Naive B cell (primary cell): ENCODE data around the gene PICK1. TPM values are rescaled to one million over a fixed set of nuclear protein-coding genes. Genes with fewer than 3 reads are reported as not detected.
"Not testable (repeated sequence)": the region's sequence is repeated elsewhere in the genome, so short reads cannot be mapped to it uniquely, and the experiment has no call there.

Experiments used
- ATAC-seq, 2 donors: fragments of 150-1000 bp; cut with Tn5 transposase; 2 replicates each; pipeline ENCODE4 v1.10.0; 2021; ENCODE audit warnings: low read depth in 2 of 2, mild to moderate bottlenecking in 2 of 2, moderate library complexity in 2 of 2
- DNase-seq: peaks from one replicate; pipeline ENCODE4 v3.0.0; 2022
- H3K27ac Mint-ChIP-seq, 6 donors: one replicate each; pipeline ENCODE4 v1.8.0; 2020 to 2022; ENCODE audit warnings: mild to moderate bottlenecking in 6 of 6, mixed read lengths in 6 of 6, moderate library complexity in 5 of 6, inconsistent platforms in 2 of 6
- H3K27me3 Mint-ChIP-seq, 3 donors: one replicate each; pipeline ENCODE4 v1.8.0; 2021 to 2022; ENCODE audit warnings: mixed read lengths in 3 of 3, mild to moderate bottlenecking in 1 of 3
- H3K36me3 Mint-ChIP-seq, 2 donors: one replicate each; pipeline ENCODE4 v1.8.0; 2020 to 2022; ENCODE audit warnings: mixed read lengths in 2 of 2, inconsistent platforms in 1 of 2, mild to moderate bottlenecking in 1 of 2
- H3K4me1 Mint-ChIP-seq, 3 donors: one replicate each; pipeline ENCODE4 v1.8.0; 2020 to 2022; ENCODE audit warnings: mixed read lengths in 3 of 3, inconsistent platforms in 1 of 3, mild to moderate bottlenecking in 1 of 3, moderate library complexity in 1 of 3
- H3K4me3 Mint-ChIP-seq, 8 donors: one replicate each; pipeline ENCODE4 v1.8.0; 2020 to 2022; ENCODE audit warnings: mild to moderate bottlenecking in 8 of 8, mixed read lengths in 8 of 8, moderate library complexity in 8 of 8, inconsistent platforms in 2 of 8
- H3K9me3 Mint-ChIP-seq, 7 donors: one replicate each; pipeline ENCODE4 v1.8.0; 2020 to 2022; ENCODE audit warnings: mixed read lengths in 7 of 7, mild to moderate bottlenecking in 5 of 7, inconsistent platforms in 2 of 7, moderate library complexity in 1 of 7
- polyA plus RNA-seq, 6 donors: library from polyadenylated mRNA; unstranded; fragments of 300-500 nt; fragmentation: Illumina TruSeq; gene quantifications; one replicate each; pipeline ENCODE4 v1.2.3, GENCODE V29; 2021; ENCODE audit warnings: low read depth in 6 of 6

PICK1 gene
- polyA plus RNA-seq, 6 donors from 2014 or later, result 2.6 to 9.7 (median 9.3) TPM

DNA sequence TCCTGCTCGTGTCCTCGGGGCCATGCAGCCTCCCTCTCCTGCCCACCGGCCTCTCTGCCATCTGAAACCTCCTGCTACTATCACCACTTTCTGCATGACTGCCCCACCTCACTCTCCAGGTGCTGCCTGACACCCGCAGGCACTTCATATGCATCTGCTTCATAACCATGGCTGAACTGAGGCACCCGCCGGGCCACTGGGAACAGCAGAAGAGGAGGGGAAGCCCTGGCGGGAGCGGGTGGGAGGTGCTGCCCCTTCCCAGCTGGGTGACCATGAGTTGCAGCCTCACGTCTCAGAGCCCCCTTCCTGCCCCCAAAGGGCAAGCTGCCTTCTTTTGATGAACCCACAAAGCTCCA is 21.7 kb upstream of the PICK1 start:
- no peaks in the 10 kb centered on the region for H3K9me3 Mint-ChIP-seq
- H3K4me1 Mint-ChIP-seq, result peaks cover 2 to 4% (median 4%) of the 10 kb centered on the region in 3 donors
- H3K27me3 Mint-ChIP-seq, result peaks cover 0 to 10% (median 2%) of the 10 kb centered on the region in 3 donors
- DNase-seq (no peak), ATAC-seq (no peak)
- H3K36me3 Mint-ChIP-seq, result no peaks in the 10 kb centered on the region
- no peak overlapping the region for H3K27ac Mint-ChIP-seq
- H3K4me3 Mint-ChIP-seq, result no peak overlapping the region

DNA sequence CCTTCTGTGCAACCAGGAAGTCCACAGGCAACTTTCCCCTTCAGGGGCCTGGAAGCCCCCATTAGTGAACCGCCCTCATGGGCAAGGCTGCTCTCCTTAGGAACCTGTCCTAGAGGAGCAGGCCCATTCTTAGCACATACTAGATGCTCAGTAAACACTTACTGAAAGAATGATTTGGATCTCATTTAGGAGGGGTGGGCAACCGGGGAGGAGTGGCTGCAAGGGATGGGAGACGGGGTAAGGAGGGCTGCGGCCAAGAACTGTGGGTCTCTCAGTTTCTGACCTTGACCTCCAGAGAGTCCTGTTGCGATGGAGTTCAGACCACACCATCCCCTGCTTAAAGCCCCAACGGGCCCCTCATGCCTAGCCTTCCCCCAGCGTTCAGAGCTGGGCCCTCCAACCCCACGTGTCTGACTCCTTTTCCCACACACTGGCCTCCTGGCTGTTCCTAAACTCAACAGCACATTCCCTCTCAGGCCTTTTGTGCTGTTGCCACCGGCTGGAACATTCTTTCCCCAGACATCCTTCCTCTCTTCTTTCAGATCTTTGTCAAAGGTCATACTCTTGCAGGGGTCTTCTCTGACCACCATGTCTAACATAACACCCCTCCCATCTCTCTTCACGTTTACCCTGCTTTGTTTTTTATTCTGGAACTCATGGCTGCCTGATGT is 20.7 kb upstream of the PICK1 start:
- Mint-ChIP-seq H3K4me3 (no peak overlapping the region), H3K9me3 (no peaks in the 10 kb centered on the region), H3K4me1 (peaks cover 2 to 4% (median 4%) of the 10 kb centered on the region in 3 donors), H3K36me3 (no peaks in the 10 kb centered on the region), H3K27me3 (peaks cover 0 to 16% (median 10%) of the 10 kb centered on the region in 3 donors), H3K27ac (peak overlapping the region in 1 of 6 donors; percentile 73)
- DNase-seq (no peak), ATAC-seq (no peak)

DNA sequence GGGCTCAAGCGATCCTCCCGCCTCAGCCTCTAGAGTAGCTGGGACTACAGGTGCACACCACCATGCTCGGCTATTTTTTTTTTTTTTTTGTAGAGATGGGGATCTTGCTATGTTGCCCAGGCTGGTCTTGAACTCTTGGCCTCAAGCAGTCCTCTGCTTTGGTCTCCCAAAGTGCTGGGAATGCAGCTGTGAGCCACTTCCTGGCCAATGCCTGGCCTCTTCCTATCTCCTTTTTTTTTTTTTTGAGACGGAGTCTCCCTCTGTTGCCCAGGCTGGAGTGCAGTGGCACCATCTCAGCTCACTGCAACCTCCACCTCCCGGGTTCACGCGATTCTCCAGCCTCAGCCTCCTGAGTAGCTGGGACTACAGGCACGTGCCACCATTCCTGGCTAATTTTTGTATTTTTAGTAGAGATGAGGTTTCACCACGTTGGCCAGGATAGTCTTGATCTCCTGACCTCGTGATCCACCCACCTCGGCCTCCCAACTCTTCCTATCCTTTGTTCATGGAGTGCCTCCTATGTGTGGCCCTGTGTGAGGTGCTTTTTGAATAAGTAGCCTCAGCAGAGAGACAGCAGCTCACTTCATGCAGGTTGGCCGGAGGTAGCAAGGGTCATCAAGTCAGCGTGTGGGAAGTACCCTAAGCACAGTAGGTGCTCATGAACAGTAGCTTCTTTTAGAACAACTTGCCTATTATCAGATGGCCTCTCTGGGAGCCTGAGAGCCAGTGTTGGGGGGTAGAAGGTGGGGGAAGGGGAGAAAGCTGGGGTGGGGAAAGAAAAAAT is 19.6 kb upstream of the PICK1 start:
- H3K36me3 Mint-ChIP-seq, ATAC-seq, DNase-seq, H3K27ac Mint-ChIP-seq, H3K9me3 Mint-ChIP-seq, H3K4me3 Mint-ChIP-seq: not testable (repeated sequence)
- peaks cover 0 to 22% (median 10%) of the 10 kb centered on the region in 3 donors for H3K27me3 Mint-ChIP-seq
- peaks cover 3 to 14% (median 13%) of the 10 kb centered on the region in 3 donors for H3K4me1 Mint-ChIP-seq

DNA sequence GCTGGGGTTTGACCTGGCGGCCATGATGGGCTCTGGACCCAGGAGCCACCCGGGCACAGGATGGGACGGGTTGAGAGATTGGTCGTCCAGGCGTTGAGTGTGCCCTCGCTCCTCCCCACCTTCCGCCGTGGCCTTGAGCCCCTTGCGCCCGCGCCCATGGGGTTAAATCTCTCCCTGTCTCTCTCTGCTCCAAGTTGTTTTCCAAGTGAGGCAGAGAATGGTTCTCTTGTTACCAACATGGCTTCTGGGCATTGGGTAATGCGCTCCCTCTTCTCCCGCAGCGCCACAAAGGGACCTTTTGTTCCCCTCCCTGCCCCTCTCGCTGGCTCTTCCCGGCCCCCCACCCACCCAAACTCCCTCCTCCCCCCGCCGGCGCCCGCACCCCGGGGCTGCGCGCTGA is 18.8 kb upstream of the PICK1 start:
- Mint-ChIP-seq H3K27me3 (peaks cover 0 to 26% (median 10%) of the 10 kb centered on the region in 3 donors), H3K9me3 (no peaks in the 10 kb centered on the region), H3K36me3 (no peaks in the 10 kb centered on the region), H3K4me3 (no peak overlapping the region), H3K4me1 (peaks cover 4 to 15% (median 14%) of the 10 kb centered on the region in 3 donors), H3K27ac (no peak overlapping the region)
- ATAC-seq (no peak), DNase-seq (no peak)

DNA sequence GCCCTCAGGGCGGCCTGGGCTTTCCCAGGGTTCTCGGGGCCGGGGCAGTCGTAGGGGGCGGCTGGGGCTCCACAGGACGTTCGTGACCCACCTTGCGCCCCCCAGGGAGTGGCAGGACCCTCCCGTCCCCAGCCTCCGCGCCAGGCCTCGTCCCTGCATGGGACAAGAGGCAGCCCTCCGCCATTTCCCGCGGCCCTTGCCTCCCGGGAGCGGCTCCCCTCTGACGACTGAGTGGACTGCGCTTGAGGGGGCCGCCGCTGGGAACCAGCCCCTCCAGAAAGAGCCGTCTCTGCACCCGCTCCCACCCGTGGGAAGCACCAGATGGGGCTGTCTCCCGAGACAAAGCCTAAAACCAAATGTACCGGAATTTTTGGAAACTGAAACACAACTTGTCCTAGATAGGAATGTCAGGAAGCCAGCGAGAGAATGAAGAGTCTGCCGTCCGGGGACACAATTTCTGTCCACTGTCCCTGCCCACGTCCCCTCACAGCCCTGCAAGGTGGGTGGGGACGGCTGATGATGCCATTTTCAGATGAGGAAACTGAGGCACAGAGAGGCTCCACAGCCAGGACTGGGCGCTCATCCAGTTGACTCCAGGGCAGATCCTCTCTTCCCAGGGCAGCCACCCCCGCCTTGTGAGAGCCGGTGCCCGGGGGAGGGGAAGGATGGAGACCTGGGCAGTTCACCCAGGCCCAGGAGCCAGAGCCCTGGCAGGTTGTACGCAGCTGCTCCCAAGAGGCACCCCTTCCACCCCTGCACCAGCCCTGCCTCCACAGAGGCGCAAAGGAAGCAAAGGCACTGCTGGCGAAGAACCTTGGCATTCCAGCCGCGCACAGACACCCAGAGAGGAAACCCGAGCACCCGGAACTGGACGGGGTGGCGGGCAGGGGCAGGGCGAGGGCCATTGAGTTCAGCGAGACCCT is 18.1 kb upstream of the PICK1 start:
- Mint-ChIP-seq H3K27me3 (peaks cover 0 to 26% (median 10%) of the 10 kb centered on the region in 3 donors), H3K27ac (no peak overlapping the region), H3K4me1 (peaks cover 4 to 15% (median 11%) of the 10 kb centered on the region in 3 donors), H3K36me3 (no peaks in the 10 kb centered on the region), H3K4me3 (no peak overlapping the region), H3K9me3 (no peaks in the 10 kb centered on the region)
- ATAC-seq (no peak), DNase-seq (no peak)

DNA sequence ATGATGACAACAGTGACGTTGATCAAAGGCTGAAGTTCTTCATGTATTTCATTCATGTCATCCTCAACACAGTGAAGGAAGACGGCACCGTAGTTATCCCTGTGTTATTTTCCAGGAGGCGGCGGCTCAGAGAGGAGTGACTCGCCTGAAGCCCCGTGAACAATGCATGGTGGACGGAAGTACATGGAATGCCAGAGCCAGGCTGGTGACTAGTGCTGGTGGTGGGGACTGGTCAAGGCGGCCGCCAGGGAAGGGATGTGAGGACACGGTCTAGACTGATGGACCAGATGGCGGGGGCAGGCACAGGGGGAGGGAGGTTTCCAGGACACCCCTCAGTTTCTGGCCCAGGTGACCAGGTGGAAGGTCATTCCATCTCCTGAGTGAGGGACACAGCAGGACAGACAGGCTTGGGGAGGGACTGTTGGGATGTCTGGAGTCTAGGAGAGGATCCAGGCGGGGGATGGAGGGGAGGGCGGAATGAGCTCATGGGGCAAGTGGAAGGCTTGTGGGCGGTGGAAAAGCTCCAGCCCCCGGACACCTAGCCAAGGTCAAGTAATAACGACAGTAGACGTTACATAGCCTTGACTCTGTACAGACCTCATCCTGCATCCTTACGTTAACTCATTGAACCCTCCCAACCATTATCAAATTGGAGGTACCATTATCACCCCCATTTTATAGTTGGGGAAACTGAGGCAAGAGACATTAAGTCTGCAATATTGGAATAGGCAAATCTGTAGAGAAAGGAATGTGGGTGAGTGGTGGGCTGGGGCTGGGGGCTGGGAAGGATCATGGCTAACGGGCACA is 16.0 kb upstream of the PICK1 start:
- peaks cover 0 to 22% (median 18%) of the 10 kb centered on the region in 3 donors for H3K27me3 Mint-ChIP-seq
- no peaks in the 10 kb centered on the region for H3K9me3 Mint-ChIP-seq
- H3K4me3 Mint-ChIP-seq, result no peak overlapping the region
- H3K36me3 Mint-ChIP-seq, result no peaks in the 10 kb centered on the region
- H3K27ac Mint-ChIP-seq, result peak overlapping the region in 1 of 6 donors; percentile 61
- H3K4me1 Mint-ChIP-seq, result peaks cover 4 to 11% (median 9%) of the 10 kb centered on the region in 3 donors
- no peak for ATAC-seq
- no peak for DNase-seq

DNA sequence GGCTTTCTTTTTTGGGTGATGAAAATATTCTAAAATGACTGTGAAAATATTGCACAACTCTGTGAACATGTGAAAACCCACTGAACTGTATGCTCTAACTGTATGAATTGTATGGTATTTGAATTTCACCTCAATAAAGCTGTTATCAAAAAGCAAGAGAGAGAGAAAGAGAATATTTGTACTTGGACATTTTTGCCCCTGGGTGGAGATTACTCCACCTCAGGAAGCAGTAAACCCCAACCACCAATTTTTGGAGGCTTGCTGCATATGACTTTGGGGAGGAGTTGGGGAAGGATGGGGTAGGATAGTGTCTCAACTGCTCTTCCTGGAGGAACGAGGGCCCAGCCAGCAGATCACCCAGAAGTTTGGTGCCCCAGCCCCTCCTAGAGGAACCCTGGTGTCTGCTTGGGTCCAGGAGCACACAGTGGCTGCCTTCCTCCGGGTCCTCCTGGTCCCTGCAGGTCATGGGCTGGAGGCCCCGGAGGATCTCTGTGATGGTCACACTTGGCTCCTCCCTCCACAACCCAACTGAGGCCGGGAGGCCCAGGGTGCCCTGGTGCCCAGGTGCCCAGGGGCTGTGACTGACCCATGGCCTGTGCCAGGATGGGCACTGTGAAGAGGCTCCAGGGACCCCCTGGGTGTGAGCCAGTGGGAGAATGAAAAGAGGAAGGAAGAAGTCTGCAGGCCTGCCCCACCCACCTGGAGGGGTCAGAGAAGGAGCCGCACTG is 15.3 kb upstream of the PICK1 start:
- H3K27me3 Mint-ChIP-seq, result peaks cover 0 to 27% (median 18%) of the 10 kb centered on the region in 3 donors
- ATAC-seq, result no peak
- DNase-seq, result no peak
- H3K4me1 Mint-ChIP-seq, result peaks cover 4 to 11% (median 9%) of the 10 kb centered on the region in 3 donors
- H3K9me3 Mint-ChIP-seq, result no peaks in the 10 kb centered on the region
- H3K27ac Mint-ChIP-seq, result peak overlapping the region in 1 of 6 donors; percentile 94
- no peaks in the 10 kb centered on the region for H3K36me3 Mint-ChIP-seq
- no peak overlapping the region for H3K4me3 Mint-ChIP-seq

DNA sequence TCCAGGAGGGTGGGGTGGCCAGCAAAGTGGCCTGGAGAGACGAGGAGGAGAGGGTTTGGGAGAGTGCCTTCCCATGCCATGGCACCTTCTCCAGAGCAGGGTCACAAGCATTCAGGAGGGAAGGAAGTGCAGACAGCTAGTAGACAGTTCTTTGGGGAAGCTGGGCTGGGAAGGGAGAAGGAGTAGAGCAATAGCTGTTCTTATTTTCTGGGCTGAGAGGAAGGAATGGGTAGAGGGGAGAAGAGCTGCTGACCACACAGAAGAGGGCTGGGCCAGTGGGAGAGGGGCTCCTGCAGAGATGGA is 14.8 kb upstream of the PICK1 start:
- ATAC-seq (no peak), DNase-seq (no peak)
- Mint-ChIP-seq H3K27ac (no peak overlapping the region), H3K4me1 (peaks cover 4 to 11% (median 9%) of the 10 kb centered on the region in 3 donors), H3K4me3 (no peak overlapping the region), H3K9me3 (no peaks in the 10 kb centered on the region), H3K27me3 (peaks cover 0 to 31% (median 18%) of the 10 kb centered on the region in 3 donors), H3K36me3 (no peaks in the 10 kb centered on the region)

DNA sequence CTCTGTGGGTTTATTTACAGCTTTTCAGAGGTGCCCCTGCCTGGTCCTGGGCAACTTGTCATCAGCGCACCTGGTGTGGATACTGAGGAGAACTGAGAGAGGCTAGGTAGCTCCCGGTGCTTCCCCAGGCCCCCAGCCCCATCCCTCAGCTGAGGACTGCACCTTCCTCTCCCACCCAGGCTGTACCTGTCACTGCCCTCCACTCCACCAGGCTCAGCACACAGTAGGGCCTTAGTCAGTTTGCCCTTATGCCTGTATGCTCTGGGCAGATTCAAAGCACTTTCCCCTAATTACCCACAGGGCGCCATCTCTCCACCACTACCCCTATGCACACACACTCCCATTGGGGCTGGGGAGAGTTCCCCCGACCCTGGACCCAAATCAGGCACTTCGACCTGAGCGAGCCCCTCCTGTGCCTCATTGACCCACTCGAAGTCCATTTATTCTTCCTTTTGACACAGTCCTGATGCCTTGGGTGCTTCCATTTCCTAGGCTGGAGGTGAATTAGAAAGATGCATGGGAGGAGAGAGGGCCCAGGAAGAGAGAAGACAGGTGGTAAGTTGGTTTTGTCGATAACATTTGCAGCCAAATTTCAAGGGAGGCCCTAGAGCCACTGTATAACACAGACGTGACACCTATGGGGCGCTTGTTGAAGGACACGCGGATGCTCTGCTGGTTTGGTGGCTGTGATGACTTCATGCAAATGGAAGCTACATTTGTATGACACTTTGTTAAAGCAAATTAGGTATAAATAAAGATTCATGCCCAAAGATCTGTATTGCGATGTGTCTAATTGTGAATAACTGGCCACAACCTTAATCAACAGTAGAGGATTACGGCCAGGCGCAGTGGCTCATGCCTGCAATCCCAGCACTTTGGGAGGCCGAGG is 13.8 kb upstream of the PICK1 start:
- H3K9me3 Mint-ChIP-seq, result no peaks in the 10 kb centered on the region
- H3K4me3 Mint-ChIP-seq, result no peak overlapping the region
- DNase-seq, result no peak
- no peak for ATAC-seq
- H3K4me1 Mint-ChIP-seq, result peaks cover 4 to 11% (median 9%) of the 10 kb centered on the region in 3 donors
- H3K27ac Mint-ChIP-seq, result no peak overlapping the region
- no peaks in the 10 kb centered on the region for H3K36me3 Mint-ChIP-seq
- H3K27me3 Mint-ChIP-seq, result peaks cover 0 to 38% (median 18%) of the 10 kb centered on the region in 3 donors

DNA sequence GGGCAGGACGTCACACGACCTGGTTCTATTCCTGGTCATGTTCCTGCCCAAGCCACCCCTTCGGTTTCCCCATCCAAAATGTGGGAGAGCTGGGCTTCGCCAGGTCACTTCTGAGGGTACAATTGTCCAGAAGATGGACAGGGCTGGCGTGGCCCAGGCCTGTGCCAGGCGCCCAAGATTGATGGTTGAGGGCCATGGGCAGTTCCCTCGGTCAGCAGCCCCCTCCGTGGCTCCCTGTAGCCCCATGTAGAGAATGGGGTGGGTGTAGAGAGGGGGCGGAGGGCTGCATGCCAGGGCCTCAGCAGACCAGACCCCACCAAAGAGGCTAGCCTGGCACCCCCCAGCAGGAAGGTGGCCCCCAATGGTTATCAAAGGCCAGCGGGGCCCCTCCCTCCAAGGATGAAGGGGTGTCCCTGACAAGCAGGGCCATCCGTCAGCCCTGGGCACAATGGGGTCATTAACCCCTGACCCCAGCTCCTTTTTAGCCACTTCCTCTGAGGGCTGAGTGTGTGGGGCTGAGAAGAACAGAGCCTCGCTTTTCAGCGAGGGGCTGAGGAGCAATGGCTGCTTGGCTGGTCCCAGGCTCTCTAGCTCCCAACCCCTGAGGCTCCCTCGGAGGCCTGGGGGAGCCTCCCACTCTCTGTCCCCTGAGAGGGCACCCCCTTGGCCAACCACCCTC is 11.0 kb upstream of the PICK1 start:
- no peak overlapping the region for H3K27ac Mint-ChIP-seq
- DNase-seq (no peak), ATAC-seq (no peak)
- peaks cover 4 to 11% (median 9%) of the 10 kb centered on the region in 3 donors for H3K4me1 Mint-ChIP-seq
- H3K27me3 Mint-ChIP-seq, result peaks cover 3 to 36% (median 10%) of the 10 kb centered on the region in 3 donors
- no peak overlapping the region for H3K4me3 Mint-ChIP-seq
- no peaks in the 10 kb centered on the region for H3K9me3 Mint-ChIP-seq
- no peaks in the 10 kb centered on the region for H3K36me3 Mint-ChIP-seq
